GM21528 (cell line): Measurements from ENCODE around the gene CELSR1.
"Not testable (repeated sequence)": the region's sequence is repeated elsewhere in the genome, so short reads cannot be mapped to it uniquely, and the experiment has no call there.

ENCODE experiments used
- ATAC-seq: cut with Tn5 transposase; IDR thresholded peaks from one replicate; pipeline ENCODE4 v1.9.1; 2021; ENCODE audit warnings: mild to moderate bottlenecking, moderate library complexity; ENCODE audit not compliant: unreplicated experiment, low FRiP score

The CELSR1 gene

GRCh38 chr22:46486996-46487717 lies 50.3 kb downstream of the CELSR1 start:
- ATAC-seq = no peak

- ATAC-seq = no peak
These were observed 52.4 kb downstream of the CELSR1 start for GRCh38 chr22:46484861-46485595.

- no peak for ATAC-seq
These were observed 53.1 kb downstream of the CELSR1 start for GRCh38 chr22:46484156-46484860.

- no peak for ATAC-seq
These were observed 54.1 kb downstream of the CELSR1 start for GRCh38 chr22:46483353-46483752.

GRCh38 chr22:46482056-46482675 lies 55.3 kb downstream of the CELSR1 start:
- no peak for ATAC-seq

GRCh38 chr22:46481386-46481785 lies 56.0 kb downstream of the CELSR1 start:
- ATAC-seq = no peak

- ATAC-seq = no peak
These were observed 57.0 kb downstream of the CELSR1 start for GRCh38 chr22:46480396-46480795.

GRCh38 chr22:46479046-46479445 lies 58.4 kb downstream of the CELSR1 start:
- no peak for ATAC-seq

- no peak for ATAC-seq
These were observed 59.3 kb downstream of the CELSR1 start for GRCh38 chr22:46478083-46478551.

GRCh38 chr22:46476547-46476941 lies 60.9 kb downstream of the CELSR1 start:
- no peak for ATAC-seq

GRCh38 chr22:46473896-46474557 lies 63.4 kb downstream of the CELSR1 start:
- ATAC-seq = no peak

- ATAC-seq = no peak
These were observed 64.2 kb downstream of the CELSR1 start for GRCh38 chr22:46473021-46473779.

- ATAC-seq = no peak
These were observed 64.8 kb downstream of the CELSR1 start for GRCh38 chr22:46472722-46473016.

GRCh38 chr22:46471901-46472721 lies 65.3 kb downstream of the CELSR1 start:
- no peak for ATAC-seq

- not testable (repeated sequence) for ATAC-seq
These were observed 66.1 kb downstream of the CELSR1 start for GRCh38 chr22:46471330-46471729.

GRCh38 chr22:46469711-46470110 lies 67.7 kb downstream of the CELSR1 start:
- ATAC-seq = no peak

- no peak for ATAC-seq
These were observed 70.4 kb downstream of the CELSR1 start for GRCh38 chr22:46467006-46467405.

- no peak for ATAC-seq
These were observed 71.2 kb downstream of the CELSR1 start for GRCh38 chr22:46466255-46466676.

GRCh38 chr22:46465793-46466192 lies 71.6 kb downstream of the CELSR1 start:
- ATAC-seq = no peak
